ENCODE measurements around the gene CCDC88A.
"Not testable (repeated sequence)": the region's sequence is repeated elsewhere in the genome, so short reads cannot be mapped to it uniquely, and the experiment has no call there.

CCDC88A gene

GRCh38 chr2:55391615-55392242 lies 27.9 kb downstream of the CCDC88A start:
- no peak for DNase-seq (ENCODE audit: low read depth in 2 of 3, low spot score in 1 of 3)

GRCh38 chr2:55391155-55391554 lies 28.5 kb downstream of the CCDC88A start:
- DNase-seq (ENCODE audit: low read depth in 2 of 3, low spot score in 1 of 3) = no peak

- DNase-seq (ENCODE audit: low read depth in 2 of 3, low spot score in 1 of 3) = not testable (repeated sequence)
These were observed 34.1 kb downstream of the CCDC88A start for GRCh38 chr2:55385516-55385915.

GRCh38 chr2:55384786-55385185 lies 34.9 kb downstream of the CCDC88A start:
- no peak for DNase-seq (ENCODE audit: low read depth in 2 of 3, low spot score in 1 of 3)

GRCh38 chr2:55371376-55371775 lies 48.3 kb downstream of the CCDC88A start:
- DNase-seq (ENCODE audit: low read depth in 2 of 3, low spot score in 1 of 3) = no peak

- DNase-seq (ENCODE audit: low read depth in 2 of 3, low spot score in 1 of 3) = no peak
These were observed 49.4 kb downstream of the CCDC88A start for GRCh38 chr2:55370208-55370607.

- DNase-seq (ENCODE audit: low read depth in 2 of 3, low spot score in 1 of 3) = no peak
These were observed 54.4 kb downstream of the CCDC88A start for GRCh38 chr2:55365303-55365702.

GRCh38 chr2:55364189-55365055 lies 55.2 kb downstream of the CCDC88A start:
- DNase-seq (ENCODE audit: low read depth in 2 of 3, low spot score in 1 of 3) = no peak

GRCh38 chr2:55363636-55364035 lies 56.0 kb downstream of the CCDC88A start:
- no peak for DNase-seq (ENCODE audit: low read depth in 2 of 3, low spot score in 1 of 3)

GRCh38 chr2:55361465-55362189 lies 58.0 kb downstream of the CCDC88A start:
- no peak for DNase-seq (ENCODE audit: low read depth in 2 of 3, low spot score in 1 of 3)

GRCh38 chr2:55358451-55358850 lies 61.2 kb downstream of the CCDC88A start:
- DNase-seq (ENCODE audit: low read depth in 2 of 3, low spot score in 1 of 3) = no peak

GRCh38 chr2:55357927-55358326 lies 61.7 kb downstream of the CCDC88A start:
- DNase-seq (ENCODE audit: low read depth in 2 of 3, low spot score in 1 of 3) = no peak

GRCh38 chr2:55357164-55357563 lies 62.5 kb downstream of the CCDC88A start:
- no peak for DNase-seq (ENCODE audit: low read depth in 2 of 3, low spot score in 1 of 3)

GRCh38 chr2:55356136-55356535 lies 63.5 kb downstream of the CCDC88A start:
- DNase-seq (ENCODE audit: low read depth in 2 of 3, low spot score in 1 of 3) = not testable (repeated sequence)

- no peak for DNase-seq (ENCODE audit: low read depth in 2 of 3, low spot score in 1 of 3)
These were observed 64.2 kb downstream of the CCDC88A start for GRCh38 chr2:55355451-55355850.

- DNase-seq (ENCODE audit: low read depth in 2 of 3, low spot score in 1 of 3) = no peak
These were observed 68.0 kb downstream of the CCDC88A start for GRCh38 chr2:55351672-55352071.

- no peak for DNase-seq (ENCODE audit: low read depth in 2 of 3, low spot score in 1 of 3)
These were observed 74.6 kb downstream of the CCDC88A start for GRCh38 chr2:55345064-55345463.

- no peak for DNase-seq (ENCODE audit: low read depth in 2 of 3, low spot score in 1 of 3)
These were observed 81.4 kb downstream of the CCDC88A start for GRCh38 chr2:55338268-55338667.

- no peak for DNase-seq (ENCODE audit: low read depth in 2 of 3, low spot score in 1 of 3)
These were observed 84.9 kb downstream of the CCDC88A start for GRCh38 chr2:55334728-55335127.

- no peak for DNase-seq (ENCODE audit: low read depth in 2 of 3, low spot score in 1 of 3)
These were observed 88.9 kb downstream of the CCDC88A start for GRCh38 chr2:55330541-55331297.

All from stimulated activated CD4-positive, alpha-beta T cell treated with anti-CD3 and anti-CD28 coated beads, Interleukin-12 subunit alpha, Interleukin-12 subunit beta, amount 100 ng/mL, for 48 hours (primary cell).